ENCODE results near the gene PUS7.
A peak's percentile ranks its signal among the peaks of the same experiment; 100 is the strongest.
"Not testable (repeated sequence)": the region's sequence is repeated elsewhere in the genome, so short reads cannot be mapped to it uniquely, and the experiment has no call there.

PUS7 gene

GRCh38 chr7:105521717-105522463, at the start of gene PUS7:
TSS of gene PUS7 (minus strand) at chr7:105522271. CDS start at chr7:105508512, 13,759 bp downstream.
- in situ Hi-C loops (cut with HindIII; ENCODE audit: low pct_ligation_motif_present, low pct_unique_long_range_greater_than_20kb, low sequenced_read_pairs): no loop called here
- peak; percentile 96 for DNase-seq

- DNase-seq: no peak
- in situ Hi-C loops (cut with HindIII; ENCODE audit: low pct_ligation_motif_present, low pct_unique_long_range_greater_than_20kb, low sequenced_read_pairs): no loop called here
These were observed 45.8 kb upstream of the PUS7 start for GRCh38 chr7:105567821-105568220.

- in situ Hi-C loops (cut with HindIII; ENCODE audit: low pct_ligation_motif_present, low pct_unique_long_range_greater_than_20kb, low sequenced_read_pairs): no loop called here
- no peak for DNase-seq
These were observed 45.0 kb upstream of the PUS7 start for GRCh38 chr7:105567024-105567423.

- in situ Hi-C loops (cut with HindIII; ENCODE audit: low pct_ligation_motif_present, low pct_unique_long_range_greater_than_20kb, low sequenced_read_pairs): no loop called here
- DNase-seq: no peak
These were observed 43.1 kb upstream of the PUS7 start for GRCh38 chr7:105565190-105565589.

- in situ Hi-C loops (cut with HindIII; ENCODE audit: low pct_ligation_motif_present, low pct_unique_long_range_greater_than_20kb, low sequenced_read_pairs): no loop called here
- no peak for DNase-seq
These were observed 37.9 kb upstream of the PUS7 start for GRCh38 chr7:105559926-105560325.

GRCh38 chr7:105538339-105538738, 16.3 kb upstream of the PUS7 start:
- in situ Hi-C loops (cut with HindIII; ENCODE audit: low pct_ligation_motif_present, low pct_unique_long_range_greater_than_20kb, low sequenced_read_pairs): no loop called here
- no peak for DNase-seq

GRCh38 chr7:105532709-105533460, 10.8 kb upstream of the PUS7 start:
- no peak for DNase-seq
- in situ Hi-C loops (cut with HindIII; ENCODE audit: low pct_ligation_motif_present, low pct_unique_long_range_greater_than_20kb, low sequenced_read_pairs): no loop called here

GRCh38 chr7:105531792-105532671, 10.0 kb upstream of the PUS7 start, which contains the start of gene RINT1:
TSS of gene RINT1 (plus strand) at chr7:105532201. CDS start at chr7:105532316, 115 bp downstream.
- DNase-seq: peak; percentile 97
- in situ Hi-C loops (cut with HindIII; ENCODE audit: low pct_ligation_motif_present, low pct_unique_long_range_greater_than_20kb, low sequenced_read_pairs): no loop called here

- DNase-seq: no peak
- in situ Hi-C loops (cut with HindIII; ENCODE audit: low pct_ligation_motif_present, low pct_unique_long_range_greater_than_20kb, low sequenced_read_pairs): no loop called here
These were observed 8.5 kb upstream of the PUS7 start for GRCh38 chr7:105530546-105530945.

- in situ Hi-C loops (cut with HindIII; ENCODE audit: low pct_ligation_motif_present, low pct_unique_long_range_greater_than_20kb, low sequenced_read_pairs): no loop called here
- DNase-seq: no peak
These were observed 8.1 kb upstream of the PUS7 start for GRCh38 chr7:105530126-105530525.

GRCh38 chr7:105527737-105528136, 5.7 kb upstream of the PUS7 start:
- DNase-seq; in situ Hi-C loops (cut with HindIII; ENCODE audit: low pct_ligation_motif_present, low pct_unique_long_range_greater_than_20kb, low sequenced_read_pairs): not testable (repeated sequence)

- no peak for DNase-seq
- in situ Hi-C loops (cut with HindIII; ENCODE audit: low pct_ligation_motif_present, low pct_unique_long_range_greater_than_20kb, low sequenced_read_pairs): no loop called here
These were observed 2.8 kb upstream of the PUS7 start for GRCh38 chr7:105524840-105525239.

- in situ Hi-C loops (cut with HindIII; ENCODE audit: low pct_ligation_motif_present, low pct_unique_long_range_greater_than_20kb, low sequenced_read_pairs); DNase-seq: not testable (repeated sequence)
These were observed 2.4 kb upstream of the PUS7 start for GRCh38 chr7:105524423-105524822.

GRCh38 chr7:105521027-105521716, 899 bp downstream of the PUS7 start:
- peak; percentile 68 for DNase-seq
- in situ Hi-C loops (cut with HindIII; ENCODE audit: low pct_ligation_motif_present, low pct_unique_long_range_greater_than_20kb, low sequenced_read_pairs): no loop called here

GRCh38 chr7:105520620-105521019, 1.5 kb downstream of the PUS7 start:
- DNase-seq; in situ Hi-C loops (cut with HindIII; ENCODE audit: low pct_ligation_motif_present, low pct_unique_long_range_greater_than_20kb, low sequenced_read_pairs): not testable (repeated sequence)

- in situ Hi-C loops (cut with HindIII; ENCODE audit: low pct_ligation_motif_present, low pct_unique_long_range_greater_than_20kb, low sequenced_read_pairs): no loop called here
- no peak for DNase-seq
These were observed 2.7 kb downstream of the PUS7 start for GRCh38 chr7:105519353-105519752.

GRCh38 chr7:105515610-105516009, 6.5 kb downstream of the PUS7 start:
- DNase-seq; in situ Hi-C loops (cut with HindIII; ENCODE audit: low pct_ligation_motif_present, low pct_unique_long_range_greater_than_20kb, low sequenced_read_pairs): not testable (repeated sequence)

GRCh38 chr7:105512926-105513526, 9.0 kb downstream of the PUS7 start:
- no peak for DNase-seq
- in situ Hi-C loops (cut with HindIII; ENCODE audit: low pct_ligation_motif_present, low pct_unique_long_range_greater_than_20kb, low sequenced_read_pairs): no loop called here

Data from ACHN (cell line).